WERI-Rb-1 (cell line): ENCODE measurements around the gene AGBL1.

Experiments
- DNase-seq: peaks from one replicate; pipeline ENCODE4 v3.0.0-alpha.2; 2020
- H3K27ac ChIP-seq: fragments of 250-450 bp; sonication (Bioruptor Pico); 2 replicates; pipeline ENCODE4 v1.5.1; 2020; ENCODE audit warnings: mild to moderate bottlenecking, moderate library complexity
- H3K27me3 ChIP-seq: fragments of 250-450 bp; sonication (Bioruptor Pico); 2 replicates; pipeline ENCODE4 v1.5.1; 2021; ENCODE audit warnings: mild to moderate bottlenecking, low read depth, moderate library complexity; ENCODE audit not compliant: insufficient read depth, severe bottlenecking
- H3K36me3 ChIP-seq: fragments of 250-450 bp; sonication (Bioruptor Pico); 2 replicates; pipeline ENCODE4 v1.5.1; 2020; ENCODE audit warnings: mild to moderate bottlenecking, moderate library complexity
- H3K4me3 ChIP-seq: 2 replicates; pipeline ENCODE4 v1.5.1; 2011; ENCODE audit warnings: low read depth, mild to moderate bottlenecking, control low read depth, low read length
- H3K9me3 ChIP-seq: fragments of 250-450 bp; sonication (Bioruptor Pico); 2 replicates; pipeline ENCODE4 v1.5.1; 2021; ENCODE audit warnings: mild to moderate bottlenecking, moderate library complexity; ENCODE audit not compliant: severe bottlenecking
- TF ChIP-seq, protein P1 (sequence below): IDR thresholded peaks from 2 replicates; pipeline ENCODE4 v1.5.1; 2011; ENCODE audit warnings: low read depth, mild to moderate bottlenecking, control low read depth, inconsistent platforms, low read length

Gene AGBL1

DNA sequence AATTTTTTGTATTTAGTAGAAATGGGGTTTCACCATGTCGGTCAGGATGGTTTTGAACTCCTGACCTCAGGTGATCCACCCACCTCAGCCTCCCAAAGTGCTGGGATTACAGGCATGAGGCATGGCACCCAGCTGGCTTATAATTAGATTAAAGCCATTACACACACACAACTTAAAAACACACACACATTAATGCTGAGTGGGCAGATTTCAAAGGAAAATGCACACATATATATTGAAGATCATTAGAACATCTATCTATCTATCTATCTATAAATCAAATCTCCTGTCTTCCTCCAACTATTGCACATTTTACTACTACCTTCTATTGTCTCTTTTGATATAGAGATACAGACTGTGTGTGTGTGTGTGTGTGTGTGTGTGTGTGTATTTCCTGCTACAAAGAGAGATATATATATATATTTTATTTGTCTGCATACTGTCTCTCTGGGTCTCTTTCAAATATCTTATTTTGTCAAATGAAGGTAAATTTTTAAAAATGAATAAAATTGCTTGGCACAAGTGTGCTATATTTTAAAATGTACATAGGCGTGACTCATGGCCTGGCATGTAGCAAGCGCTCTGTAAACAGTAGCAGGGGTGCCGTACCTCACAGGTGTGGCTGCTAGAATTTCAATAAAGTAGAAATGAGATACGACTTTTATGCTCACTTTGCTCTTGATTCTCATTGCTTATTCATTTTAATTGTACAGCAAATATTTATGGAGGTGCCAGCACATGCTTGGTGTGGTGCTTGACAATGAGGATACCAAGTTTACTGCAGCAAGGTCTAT, 655.8 kb downstream of the AGBL1 start:
- TF ChIP-seq, protein P1, sequence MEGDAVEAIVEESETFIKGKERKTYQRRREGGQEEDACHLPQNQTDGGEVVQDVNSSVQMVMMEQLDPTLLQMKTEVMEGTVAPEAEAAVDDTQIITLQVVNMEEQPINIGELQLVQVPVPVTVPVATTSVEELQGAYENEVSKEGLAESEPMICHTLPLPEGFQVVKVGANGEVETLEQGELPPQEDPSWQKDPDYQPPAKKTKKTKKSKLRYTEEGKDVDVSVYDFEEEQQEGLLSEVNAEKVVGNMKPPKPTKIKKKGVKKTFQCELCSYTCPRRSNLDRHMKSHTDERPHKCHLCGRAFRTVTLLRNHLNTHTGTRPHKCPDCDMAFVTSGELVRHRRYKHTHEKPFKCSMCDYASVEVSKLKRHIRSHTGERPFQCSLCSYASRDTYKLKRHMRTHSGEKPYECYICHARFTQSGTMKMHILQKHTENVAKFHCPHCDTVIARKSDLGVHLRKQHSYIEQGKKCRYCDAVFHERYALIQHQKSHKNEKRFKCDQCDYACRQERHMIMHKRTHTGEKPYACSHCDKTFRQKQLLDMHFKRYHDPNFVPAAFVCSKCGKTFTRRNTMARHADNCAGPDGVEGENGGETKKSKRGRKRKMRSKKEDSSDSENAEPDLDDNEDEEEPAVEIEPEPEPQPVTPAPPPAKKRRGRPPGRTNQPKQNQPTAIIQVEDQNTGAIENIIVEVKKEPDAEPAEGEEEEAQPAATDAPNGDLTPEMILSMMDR: no peak
- H3K27me3 ChIP-seq: peaks cover 13% of the 10 kb centered on the region
- H3K9me3 ChIP-seq: no peaks in the 10 kb centered on the region
- H3K27ac ChIP-seq: no peak overlapping the region
- no peak overlapping the region for H3K4me3 ChIP-seq
- DNase-seq: no peak
- no peaks in the 10 kb centered on the region for H3K36me3 ChIP-seq

DNA sequence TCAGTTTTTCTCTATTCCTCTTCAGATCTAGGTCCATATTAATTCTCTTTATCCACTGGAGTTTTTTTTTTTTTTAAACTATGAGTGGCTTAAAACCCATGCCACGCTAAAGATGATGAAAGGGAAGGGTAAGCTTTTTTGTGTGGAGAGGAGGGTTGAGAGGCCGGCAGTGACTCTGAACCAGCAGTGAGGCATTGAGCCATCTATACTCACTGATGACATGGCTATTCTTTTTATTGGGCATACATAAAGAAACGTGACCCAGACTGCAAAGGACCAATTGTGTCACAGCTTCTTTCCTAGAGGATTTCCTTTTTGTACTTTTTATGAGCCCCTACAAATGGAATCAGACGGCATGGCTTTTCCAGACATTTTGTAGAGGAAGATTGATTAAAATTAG, 662.2 kb downstream of the AGBL1 start:
- Histone ChIP-seq H3K27me3 (peaks cover 28% of the 10 kb centered on the region), H3K27ac (no peak overlapping the region), H3K9me3 (no peaks in the 10 kb centered on the region), H3K36me3 (no peaks in the 10 kb centered on the region), H3K4me3 (no peak overlapping the region)
- no peak for DNase-seq
- TF ChIP-seq, protein P1: no peak

DNA sequence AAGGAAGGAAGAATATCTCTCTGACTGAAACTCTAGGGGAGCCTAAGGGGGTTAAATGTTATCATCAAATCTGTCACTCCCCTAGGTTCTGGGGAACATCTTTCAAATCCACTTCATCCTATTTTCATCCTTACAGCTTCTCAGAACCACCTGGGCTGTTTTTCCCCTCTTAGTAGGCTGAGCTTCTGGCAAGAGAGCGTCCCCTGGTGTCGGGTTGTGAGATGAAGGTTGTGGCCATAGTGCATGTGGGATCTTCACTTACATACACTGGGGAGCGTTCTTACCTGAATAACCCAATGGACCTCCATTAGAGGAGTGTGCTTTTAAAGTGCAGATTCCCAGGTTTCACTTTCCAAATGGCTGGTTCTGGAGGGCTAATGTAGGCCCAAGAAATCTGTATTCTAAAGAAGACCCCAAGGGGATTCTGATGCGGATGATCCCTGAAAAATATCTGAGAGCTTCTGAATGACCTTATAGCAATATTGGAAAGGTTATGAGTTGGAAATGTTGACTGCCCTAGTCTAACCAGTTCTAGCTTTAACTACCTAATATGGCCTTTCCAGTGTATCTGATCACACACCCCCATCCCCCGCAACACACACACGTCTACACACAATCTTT, 663.7 kb downstream of the AGBL1 start:
- Histone ChIP-seq H3K36me3 (no peaks in the 10 kb centered on the region), H3K27ac (no peak overlapping the region), H3K4me3 (no peak overlapping the region), H3K9me3 (no peaks in the 10 kb centered on the region), H3K27me3 (peaks cover 26% of the 10 kb centered on the region)
- DNase-seq: peak; percentile 69
- TF ChIP-seq, protein P1: peak; percentile 89

DNA sequence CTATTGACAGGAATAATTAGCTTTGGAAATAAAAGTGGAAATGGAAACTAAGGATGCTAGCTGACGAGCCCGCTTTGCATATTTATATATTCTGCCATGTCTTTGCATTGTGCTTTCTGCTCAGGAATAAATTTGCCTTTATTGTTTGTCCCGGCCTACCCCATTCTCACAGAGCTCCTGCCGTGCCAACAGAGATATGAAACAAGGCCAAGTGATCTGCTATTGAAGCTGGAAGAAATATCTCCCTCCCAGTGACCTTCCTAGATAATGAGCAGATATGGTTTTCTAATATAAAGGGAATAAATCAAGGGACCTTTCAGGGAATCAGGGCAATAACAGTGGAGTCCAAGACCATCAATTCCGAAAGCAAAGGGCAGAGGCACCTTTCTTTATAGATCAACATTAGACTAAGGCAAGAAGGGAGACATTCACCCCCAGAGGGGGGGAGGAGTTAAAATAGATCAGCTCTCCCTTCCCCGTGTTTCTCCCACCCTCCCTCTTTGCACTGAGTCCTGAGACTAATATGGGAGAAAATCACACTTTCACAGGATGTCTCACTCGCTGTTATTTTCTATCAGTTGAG, 664.6 kb downstream of the AGBL1 start:
- no peak overlapping the region for H3K27ac ChIP-seq
- peaks cover 26% of the 10 kb centered on the region for H3K27me3 ChIP-seq
- TF ChIP-seq, protein P1: no peak
- no peaks in the 10 kb centered on the region for H3K9me3 ChIP-seq
- no peaks in the 10 kb centered on the region for H3K36me3 ChIP-seq
- no peak overlapping the region for H3K4me3 ChIP-seq
- DNase-seq: no peak

DNA sequence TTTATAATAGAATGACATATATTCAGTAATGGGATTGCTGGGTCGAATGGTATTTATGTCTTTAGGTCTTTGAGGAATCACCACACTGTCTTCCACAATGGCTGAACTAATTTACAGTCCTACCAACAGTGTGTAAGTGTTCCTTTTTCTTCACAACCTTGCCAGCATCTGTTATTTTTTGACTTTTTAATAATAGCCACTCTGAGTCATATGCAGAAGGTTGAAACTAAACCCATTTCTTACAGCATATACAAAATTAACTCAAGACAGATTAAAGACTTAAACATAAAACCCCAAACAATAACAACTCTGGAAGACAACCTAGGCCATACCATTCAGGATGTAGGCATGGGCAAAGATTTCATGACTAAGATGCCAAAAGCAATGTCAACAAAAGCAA, 671.4 kb downstream of the AGBL1 start:
- TF ChIP-seq, protein P1: no peak
- H3K27ac ChIP-seq: no peak overlapping the region
- no peaks in the 10 kb centered on the region for H3K9me3 ChIP-seq
- no peak for DNase-seq
- H3K27me3 ChIP-seq: peaks cover 27% of the 10 kb centered on the region
- H3K36me3 ChIP-seq: no peaks in the 10 kb centered on the region
- H3K4me3 ChIP-seq: no peak overlapping the region
